Medulla oblongata (tissue), 1 donor: ENCODE measurements around the gene TOX2.
A peak's percentile ranks its signal among the peaks of the same experiment; 100 is the strongest.

ENCODE experiments used
- DNase-seq: peaks from one replicate; pipeline ENCODE4 v3.0.0-alpha.2; 2015; ENCODE audit errors: extremely low spot score

TOX2 gene

GRCh38 chr20:43914311-43915210, at the start of gene TOX2:
TOX2 (plus strand) TSS chr20:43914852; CDS start chr20:43914892, 40 bp downstream.
- no peak for DNase-seq

GRCh38 chr20:43868091-43868490, 46.6 kb upstream of the TOX2 start:
- DNase-seq = no peak

DNA sequence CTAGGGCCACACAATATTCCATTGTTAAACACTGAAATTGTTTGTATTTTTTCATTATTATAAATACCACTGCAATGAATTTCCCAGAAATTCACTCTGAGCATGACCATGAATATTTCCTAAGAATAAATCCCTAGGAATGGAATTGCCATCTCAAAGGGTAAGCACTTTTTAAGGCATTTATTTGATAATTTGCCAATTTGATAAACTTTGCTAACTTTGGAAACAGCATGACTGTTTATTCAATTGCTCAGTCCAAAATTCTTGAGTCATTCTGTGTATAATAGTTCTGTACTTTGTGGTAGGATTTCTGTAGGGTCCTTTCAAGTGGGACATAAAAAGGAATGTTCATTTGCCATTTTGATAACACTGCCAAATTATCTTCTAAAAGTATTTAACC, 44.2 kb upstream of the TOX2 start:
- DNase-seq = no peak

DNA sequence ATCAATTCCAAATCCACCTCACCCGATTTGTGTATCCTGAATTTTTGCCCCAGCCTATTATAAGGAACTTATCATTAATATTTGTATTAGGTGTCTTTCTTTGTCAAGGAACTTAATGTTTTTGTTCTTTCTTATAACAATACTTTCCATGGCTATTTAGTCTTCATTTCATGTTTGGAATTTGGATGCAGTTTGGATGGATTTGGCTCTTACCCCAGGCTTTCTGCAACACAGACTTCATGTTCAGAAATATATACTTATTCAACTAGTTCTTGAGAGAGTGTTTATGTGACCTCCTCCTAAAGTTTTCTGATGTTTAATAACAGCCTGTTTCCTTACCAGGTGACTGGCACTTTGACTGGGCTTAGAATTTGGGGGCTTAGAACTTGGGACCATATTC, 35.9 kb upstream of the TOX2 start:
- no peak for DNase-seq

DNA sequence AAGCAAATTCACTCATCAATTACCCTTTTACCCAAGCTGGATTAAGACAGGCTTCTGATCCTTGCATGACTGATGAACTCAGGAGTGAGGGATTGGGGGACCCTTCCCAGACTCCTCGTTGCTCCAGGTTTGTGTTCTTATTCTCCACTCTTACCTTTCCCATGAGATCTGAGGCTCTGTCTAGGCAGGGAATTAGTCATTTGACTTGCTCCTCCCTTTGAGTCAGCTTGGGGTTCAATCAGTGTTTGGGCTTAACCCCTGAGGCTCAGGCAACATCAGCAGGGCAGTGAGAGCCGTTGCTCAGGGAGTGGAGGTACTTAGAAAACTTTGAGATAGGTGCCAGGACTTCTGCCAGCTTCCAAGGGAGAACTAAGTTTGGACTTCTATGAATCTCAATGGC, 20.7 kb upstream of the TOX2 start:
- DNase-seq = no peak

DNA sequence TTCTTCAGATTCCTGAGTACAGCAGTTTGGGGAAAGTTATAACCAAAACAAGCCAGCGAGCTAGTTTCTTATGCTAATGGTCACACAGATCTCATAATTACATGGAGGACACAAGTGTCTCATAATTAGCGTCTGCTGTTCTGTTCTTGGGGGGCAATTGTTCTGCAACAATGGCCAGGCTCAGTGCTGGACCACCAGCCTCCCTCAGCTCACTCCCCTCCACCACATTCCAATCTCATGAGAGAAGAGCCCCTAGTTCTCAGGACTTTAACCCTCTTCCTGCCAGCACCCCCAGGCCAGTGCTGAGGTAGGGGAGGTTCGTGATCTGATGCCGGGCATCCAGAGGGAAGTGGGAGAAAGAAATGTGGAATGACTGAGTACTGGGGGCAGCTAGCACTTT, 20.2 kb upstream of the TOX2 start:
- DNase-seq = no peak

GRCh38 chr20:43895235-43895634, 19.4 kb upstream of the TOX2 start:
- DNase-seq = no peak

DNA sequence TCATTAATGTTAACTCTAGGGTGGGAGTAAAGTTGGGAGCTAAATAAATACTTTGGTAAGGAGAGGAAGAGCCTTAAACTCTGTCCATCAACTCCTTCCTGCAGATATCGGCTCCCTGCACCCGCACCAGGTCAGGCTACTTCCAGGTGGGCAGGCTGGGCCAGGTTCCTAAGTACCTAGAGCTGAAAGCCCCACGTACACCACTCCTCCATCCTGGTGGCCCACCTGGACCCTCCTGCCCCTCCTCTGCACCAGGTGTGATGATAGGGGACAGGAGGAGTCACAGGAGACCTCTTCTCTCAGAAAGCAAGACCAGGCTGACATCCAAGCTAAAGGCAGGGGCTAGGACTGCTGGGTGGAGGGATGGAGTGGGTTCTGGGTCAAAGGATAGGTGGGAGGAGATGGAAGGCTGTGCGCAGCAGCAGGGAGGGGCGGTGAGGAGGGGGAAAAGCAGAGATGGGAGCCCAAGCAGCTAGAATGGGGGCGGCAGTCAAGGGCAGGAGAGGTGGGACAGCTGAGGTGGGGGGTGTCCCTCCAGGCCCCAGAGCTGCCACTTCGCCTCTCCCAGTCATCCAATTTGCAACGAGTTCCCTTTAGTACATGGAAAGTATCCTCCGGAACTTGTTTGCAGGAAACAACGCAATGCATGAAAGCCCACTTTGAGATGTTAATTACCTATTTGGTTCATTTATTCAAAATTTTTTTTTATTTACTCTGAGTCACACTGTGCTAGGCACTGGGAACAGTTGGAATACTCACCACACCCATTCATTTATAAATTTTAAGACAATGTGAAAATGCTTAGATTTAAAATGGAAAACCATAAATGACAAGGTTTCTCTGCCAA, 15.2 kb upstream of the TOX2 start:
- DNase-seq = no peak

DNA sequence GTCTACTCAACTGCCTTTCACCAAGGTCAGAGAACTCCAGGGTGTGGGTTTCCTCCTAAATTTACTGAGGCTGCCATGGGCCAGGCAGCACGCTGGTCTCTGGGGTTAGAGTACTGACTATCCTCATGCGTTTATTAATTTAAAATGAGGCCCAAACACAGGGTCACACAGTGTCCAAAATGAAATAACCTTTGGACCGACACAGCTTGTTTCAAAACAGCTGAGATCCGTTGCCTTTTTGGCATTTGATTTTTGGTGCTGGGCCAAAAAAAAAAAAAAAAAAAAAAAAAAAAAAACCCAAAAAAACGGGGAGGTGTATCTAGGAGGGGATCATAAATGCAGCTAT, 14.6 kb upstream of the TOX2 start:
- no peak for DNase-seq

GRCh38 chr20:43900496-43900895, 14.2 kb upstream of the TOX2 start:
- no peak for DNase-seq

DNA sequence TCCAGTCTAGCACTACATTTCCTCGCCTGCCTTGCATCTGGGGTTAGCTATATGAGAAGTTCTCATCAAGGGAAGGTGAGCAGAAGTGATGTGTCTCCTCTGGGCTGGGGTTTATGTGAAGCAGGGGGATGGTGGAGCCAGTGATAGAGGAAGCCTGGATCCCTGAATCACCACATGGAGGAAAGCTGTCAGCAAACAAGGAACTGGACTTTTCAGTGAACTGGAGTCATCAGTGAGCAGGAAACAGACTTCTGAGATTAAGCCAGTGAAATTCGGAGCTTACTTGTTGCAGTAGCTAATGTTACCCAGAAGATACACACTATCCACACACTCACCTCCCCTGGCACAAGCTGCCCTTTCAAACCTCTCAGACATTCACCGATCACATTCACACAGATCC, 13.4 kb upstream of the TOX2 start:
- DNase-seq = no peak

DNA sequence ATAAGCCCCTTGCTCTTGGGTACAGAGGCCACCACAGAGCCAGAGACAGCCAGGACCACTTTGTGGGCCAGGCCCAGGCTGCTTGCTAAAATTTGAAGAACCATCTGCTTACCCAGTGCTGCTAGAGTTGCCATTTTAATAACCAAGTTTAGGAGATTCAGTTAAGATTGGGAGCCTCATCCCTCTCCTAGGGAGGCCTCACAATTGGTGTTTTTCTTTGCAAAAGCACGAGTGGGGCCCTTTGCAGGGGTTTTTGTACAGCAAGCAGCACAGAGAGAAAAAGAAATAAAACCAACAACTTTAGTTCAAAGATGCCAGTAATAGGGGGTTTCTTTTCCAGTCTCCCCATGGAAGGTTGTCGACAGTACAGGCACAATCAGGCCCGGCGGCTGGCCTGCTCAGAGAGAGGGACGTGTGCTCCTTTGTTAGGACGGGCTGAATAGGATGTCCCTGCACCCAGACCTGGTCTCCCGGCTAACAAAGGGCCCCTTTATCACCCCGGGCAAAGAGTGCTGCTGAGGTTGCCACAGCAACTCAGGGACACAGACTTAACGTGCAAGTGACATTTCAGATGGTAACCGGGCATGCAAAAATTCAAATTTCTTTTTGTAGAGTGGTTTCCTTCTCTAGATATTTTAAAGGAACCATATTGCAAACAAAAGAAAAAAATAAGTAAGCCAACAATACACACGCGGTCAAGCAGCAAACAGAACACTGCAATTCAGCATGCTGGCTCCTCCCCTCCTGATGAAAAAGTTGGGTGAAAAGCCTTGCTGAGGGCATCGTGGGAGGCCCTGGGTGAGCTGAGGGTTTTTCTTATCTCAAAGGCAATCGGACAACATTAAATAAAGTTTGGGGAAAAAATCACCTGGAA, 10.5 kb upstream of the TOX2 start:
- DNase-seq = peak; percentile 66

GRCh38 chr20:43904827-43905177, 9.8 kb upstream of the TOX2 start:
- no peak for DNase-seq

GRCh38 chr20:43906505-43907034, 8.1 kb upstream of the TOX2 start:
- DNase-seq = no peak

DNA sequence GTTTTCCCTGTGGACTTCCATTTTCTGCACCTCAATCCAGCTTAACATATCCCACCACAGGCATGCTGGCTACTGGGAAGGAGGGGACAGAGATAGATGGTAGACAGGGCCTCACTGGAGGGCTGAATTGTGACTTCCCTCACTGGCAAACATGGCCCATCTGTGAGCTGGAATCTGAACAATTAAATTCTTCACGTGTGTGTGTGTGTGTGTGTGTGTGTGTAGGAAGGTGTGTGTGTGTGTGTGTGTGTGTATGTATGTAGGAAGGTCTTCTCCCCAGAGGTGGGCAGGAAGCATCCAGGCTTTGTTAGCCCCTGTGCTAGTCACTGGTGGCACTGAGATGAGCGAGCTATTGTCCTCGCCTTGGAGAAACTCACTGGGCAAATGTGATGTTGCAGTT, 5.4 kb upstream of the TOX2 start:
- DNase-seq = no peak

DNA sequence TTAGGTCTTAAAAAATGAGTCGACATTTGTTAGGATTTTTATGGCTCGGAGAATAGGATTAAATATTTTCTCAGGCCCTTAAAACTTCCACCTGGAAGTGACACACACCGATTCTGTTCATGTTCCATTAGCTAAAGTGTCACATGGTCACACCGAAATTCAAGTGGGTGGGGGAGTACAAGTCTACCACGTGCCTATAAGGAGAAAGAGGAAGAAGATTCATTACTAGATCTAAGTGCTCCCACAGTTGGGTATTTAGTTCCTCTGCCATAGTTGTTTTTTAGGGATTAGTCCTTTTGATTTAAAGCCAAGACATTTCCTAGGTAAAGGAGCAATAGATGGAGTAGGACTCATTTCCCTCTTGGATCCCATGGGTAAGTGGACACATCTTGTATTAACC, 4.9 kb upstream of the TOX2 start:
- DNase-seq = no peak

DNA sequence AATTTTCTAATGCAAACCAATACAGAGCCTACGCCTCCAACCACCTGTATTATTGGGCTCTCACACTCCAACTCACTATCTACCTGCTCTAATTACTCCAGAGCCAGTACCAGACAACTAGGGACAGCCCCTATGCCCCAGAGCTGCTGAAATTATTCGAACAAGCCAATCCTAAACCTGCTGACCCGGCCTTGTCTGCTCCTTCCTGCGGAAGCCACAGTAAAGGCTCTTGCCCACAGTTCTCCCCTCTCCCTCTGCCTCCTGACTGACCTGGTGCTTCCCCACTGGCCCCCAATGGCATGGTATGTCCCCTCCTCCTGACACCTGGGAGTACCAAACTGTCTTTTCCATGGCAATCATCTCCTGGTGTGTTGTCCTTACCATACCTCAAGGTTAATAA, 4.1 kb upstream of the TOX2 start:
- DNase-seq = no peak

GRCh38 chr20:43911066-43911465, 3.6 kb upstream of the TOX2 start:
- no peak for DNase-seq

DNA sequence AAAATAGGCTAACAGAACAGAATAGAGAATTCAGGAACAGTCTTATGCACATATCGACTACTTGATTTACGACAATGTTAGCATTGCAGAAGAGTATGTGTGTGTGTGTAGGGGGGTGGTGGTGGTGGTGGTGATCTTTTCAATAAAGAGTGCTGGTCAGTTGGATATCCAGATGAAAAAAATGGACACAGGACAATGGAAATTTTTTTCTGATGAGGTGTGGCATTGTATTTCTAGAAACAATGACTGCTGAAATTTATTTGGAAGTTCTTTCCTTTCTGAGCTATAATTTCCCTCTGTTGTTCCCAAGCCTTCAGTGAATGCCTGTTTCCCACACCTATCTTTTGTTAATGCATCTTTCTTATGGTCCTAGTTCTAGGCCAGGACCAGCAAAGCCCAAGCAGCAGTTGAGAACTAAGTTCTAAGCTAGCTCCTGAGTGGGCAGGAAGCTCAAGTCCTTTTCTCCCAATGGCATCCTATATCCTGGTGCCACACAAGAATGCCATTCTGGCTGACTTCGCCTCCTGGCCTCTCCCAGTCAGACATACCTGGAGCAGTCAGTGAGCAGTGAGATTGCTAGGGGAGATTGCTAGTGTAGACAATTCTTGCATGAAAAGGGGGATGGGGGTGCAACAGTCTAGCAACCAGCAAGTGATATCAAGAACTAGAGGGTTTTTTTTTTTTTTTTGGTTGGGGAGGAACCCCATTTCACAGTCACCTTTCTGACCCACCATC, 1.2 kb upstream of the TOX2 start:
- DNase-seq = no peak

GRCh38 chr20:43915211-43916072, 790 bp downstream of the TOX2 start:
- no peak for DNase-seq
